ENCODE results near the gene UBL4B.

Gene UBL4B

GRCh38 chr1:110083061-110083865 is 29.0 kb upstream of the UBL4B start:
- H3K27ac ChIP-seq (ENCODE audit: low read depth, low read length, poor library complexity, severe bottlenecking) = no peak overlapping the region
- H3K4me3 ChIP-seq (ENCODE audit: low read depth, low read length, poor library complexity, severe bottlenecking) = no peak overlapping the region
- no peaks in the 10 kb centered on the region for H3F3A ChIP-seq (ENCODE audit: insufficient read depth, low read length)
- H3K9me2 ChIP-seq (ENCODE audit: low read depth, low read length) = no peaks in the 10 kb centered on the region
- no peaks in the 10 kb centered on the region for H3K9me3 ChIP-seq (ENCODE audit: low read length)
- H3K36me3 ChIP-seq (ENCODE audit: insufficient read depth, low read length) = no peaks in the 10 kb centered on the region
- peaks cover 17% of the 10 kb centered on the region for H3K27me3 ChIP-seq (ENCODE audit: insufficient read depth, low read length)
- no peak overlapping the region for H3K9ac ChIP-seq (ENCODE audit: low read length)
- no peaks in the 10 kb centered on the region for H3K79me2 ChIP-seq (ENCODE audit: insufficient read depth, low read length)
- no peaks in the 10 kb centered on the region for H3K4me1 ChIP-seq (ENCODE audit: insufficient read depth, low read length, severe bottlenecking)
- H2AFZ ChIP-seq (ENCODE audit: low read length) = no peak overlapping the region
- TF ChIP-seq CTCF (IDR thresholded peaks at IDR 0.05; ENCODE audit: low read length) = no peak
- no peak for TF ChIP-seq EZH2 (IDR thresholded peaks at IDR 0.05; ENCODE audit: borderline replicate concordance, low read length)
- no peak overlapping the region; the same call in 1 of the 2 replicates for H3K4me2 ChIP-seq (ENCODE audit: low read length)
- H4K20me1 ChIP-seq (ENCODE audit: insufficient read depth, low read length) = no peaks in the 10 kb centered on the region

DNA sequence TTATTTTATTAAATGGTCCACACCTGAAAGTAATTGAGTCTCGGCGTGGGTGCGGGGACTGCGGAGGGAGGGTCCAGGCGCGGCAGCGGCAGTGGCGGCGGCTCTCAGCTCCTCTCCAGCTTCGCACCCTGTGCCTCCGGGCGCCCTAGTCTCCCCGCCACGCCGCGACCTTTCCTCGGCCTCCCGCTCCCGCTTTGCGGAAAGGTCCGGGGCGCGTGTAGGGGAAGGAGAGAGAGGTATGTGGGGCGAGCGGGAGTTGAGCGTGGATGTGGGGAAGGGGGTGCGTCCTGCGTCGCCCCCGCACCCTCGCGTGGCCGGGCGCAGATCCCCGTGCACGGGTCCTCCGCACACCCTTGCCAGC is 28.4 kb upstream of the UBL4B start:
- peaks cover 17% of the 10 kb centered on the region for H3K27me3 ChIP-seq (ENCODE audit: insufficient read depth, low read length)
- H3K36me3 ChIP-seq (ENCODE audit: insufficient read depth, low read length) = no peaks in the 10 kb centered on the region
- H3K4me1 ChIP-seq (ENCODE audit: insufficient read depth, low read length, severe bottlenecking) = no peaks in the 10 kb centered on the region
- H3K9me2 ChIP-seq (ENCODE audit: low read depth, low read length) = no peaks in the 10 kb centered on the region
- H2AFZ ChIP-seq (ENCODE audit: low read length) = no peak overlapping the region
- no peak overlapping the region for H3K4me3 ChIP-seq (ENCODE audit: low read depth, low read length, poor library complexity, severe bottlenecking)
- no peaks in the 10 kb centered on the region for H3F3A ChIP-seq (ENCODE audit: insufficient read depth, low read length)
- TF ChIP-seq CTCF (IDR thresholded peaks at IDR 0.05; ENCODE audit: low read length) (no peak), EZH2 (IDR thresholded peaks at IDR 0.05; ENCODE audit: borderline replicate concordance, low read length) (no peak)
- H3K9ac ChIP-seq (ENCODE audit: low read length) = no peak overlapping the region
- no peaks in the 10 kb centered on the region for H4K20me1 ChIP-seq (ENCODE audit: insufficient read depth, low read length)
- H3K27ac ChIP-seq (ENCODE audit: low read depth, low read length, poor library complexity, severe bottlenecking) = no peak overlapping the region
- no peaks in the 10 kb centered on the region for H3K9me3 ChIP-seq (ENCODE audit: low read length)
- no peaks in the 10 kb centered on the region for H3K79me2 ChIP-seq (ENCODE audit: insufficient read depth, low read length)
- peak overlapping the region; percentile 30 for H3K4me2 ChIP-seq (ENCODE audit: low read length)

GRCh38 chr1:110084227-110085078 is 27.8 kb upstream of the UBL4B start:
- peaks cover 17% of the 10 kb centered on the region for H3K27me3 ChIP-seq (ENCODE audit: insufficient read depth, low read length)
- no peaks in the 10 kb centered on the region for H3K9me2 ChIP-seq (ENCODE audit: low read depth, low read length)
- peak overlapping the region; percentile 39 for H3K4me3 ChIP-seq (ENCODE audit: low read depth, low read length, poor library complexity, severe bottlenecking)
- no peaks in the 10 kb centered on the region for H3K9me3 ChIP-seq (ENCODE audit: low read length)
- H3K4me1 ChIP-seq (ENCODE audit: insufficient read depth, low read length, severe bottlenecking) = no peaks in the 10 kb centered on the region
- H4K20me1 ChIP-seq (ENCODE audit: insufficient read depth, low read length) = no peaks in the 10 kb centered on the region
- H3K27ac ChIP-seq (ENCODE audit: low read depth, low read length, poor library complexity, severe bottlenecking) = no peak overlapping the region
- no peak overlapping the region for H2AFZ ChIP-seq (ENCODE audit: low read length)
- H3F3A ChIP-seq (ENCODE audit: insufficient read depth, low read length) = no peaks in the 10 kb centered on the region
- no peaks in the 10 kb centered on the region for H3K79me2 ChIP-seq (ENCODE audit: insufficient read depth, low read length)
- TF ChIP-seq EZH2 (IDR thresholded peaks at IDR 0.05; ENCODE audit: borderline replicate concordance, low read length) (no peak), CTCF (IDR thresholded peaks at IDR 0.05; ENCODE audit: low read length) (no peak)
- no peaks in the 10 kb centered on the region for H3K36me3 ChIP-seq (ENCODE audit: insufficient read depth, low read length)
- H3K4me2 ChIP-seq (ENCODE audit: low read length) = peak overlapping the region; percentile 30
- H3K9ac ChIP-seq (ENCODE audit: low read length) = no peak overlapping the region

All from OCI-LY1 (cell line).